Cardiac muscle cell (in vitro differentiated cells and primary cell): ENCODE results near the gene AGR3. TPM values are rescaled to one million over a fixed set of nuclear protein-coding genes. Genes with fewer than 3 reads are reported as not detected.
"Not testable (repeated sequence)": the region's sequence is repeated elsewhere in the genome, so short reads cannot be mapped to it uniquely, and the experiment has no call there.

Experiments
- DNase-seq, 2 donors: peaks; one replicate each; pipeline versions ENCODE4 v3.0.0 to v3.0.0-alpha.2; 2010 to 2017; ENCODE audit warnings: low read depth in 1 of 2, low spot score in 1 of 2
- H3K27ac ChIP-seq: fragments of 200-600 bp; sonication (generic); 2 replicates; pipeline ENCODE4 v1.5.1; 2016
- H3K27me3 ChIP-seq: fragments of 200-600 bp; sonication (generic); 2 replicates; pipeline ENCODE4 v1.6.0; 2016; ENCODE audit warnings: control low read depth
- H3K36me3 ChIP-seq: fragments of 200-600 bp; sonication (generic); 2 replicates; pipeline ENCODE4 v1.5.1; 2016; ENCODE audit warnings: control low read depth
- H3K4me1 ChIP-seq: fragments of 200-600 bp; sonication (generic); 2 replicates; pipeline ENCODE4 v1.8.1; 2017; ENCODE audit warnings: low read depth, mild to moderate bottlenecking, mixed run types
- H3K4me3 ChIP-seq: fragments of 200-600 bp; sonication (generic); 2 replicates; pipeline ENCODE4 v1.5.1; 2016; ENCODE audit warnings: mild to moderate bottlenecking
- H3K9me3 ChIP-seq: fragments of 200-600 bp; sonication (generic); 2 replicates; pipeline ENCODE4 v1.5.1; 2017; ENCODE audit warnings: low read depth, mild to moderate bottlenecking, control low read depth
- CTCF ChIP-seq: IDR thresholded peaks from 2 replicates; pipeline ENCODE4 v1.5.1; 2012; ENCODE audit warnings: low read depth, mild to moderate bottlenecking, low read length
- polyA plus RNA-seq: library from polyadenylated mRNA; unstranded; fragments of >200 nt; fragmentation: Nextera tagmentation; extraction: Ambion mirVana; gene quantifications from 2 replicates; pipeline ENCODE4 v1.2.1, GENCODE V29; 2016
- total RNA-seq: library from RNA; depleted of rRNA; stranded (reverse); fragments of >200 nt; gene quantifications from 2 replicates; pipeline ENCODE4 v1.2.3, GENCODE V29; 2016

Gene AGR3
- total and polyA plus RNA-seq, 2 experiments from 2014 or later, result not detected

- DNase-seq, result no peak
- H3K4me1 ChIP-seq, result no peaks in the 10 kb centered on the region
- H3K27me3 ChIP-seq, result no peaks in the 10 kb centered on the region
- H3K36me3 ChIP-seq, result no peaks in the 10 kb centered on the region
- TF ChIP-seq CTCF, result no peak
- H3K4me3 ChIP-seq, result no peak overlapping the region
- H3K9me3 ChIP-seq, result no peaks in the 10 kb centered on the region
- no peak overlapping the region for H3K27ac ChIP-seq
Observed at GRCh38 chr7:16883918-16884317, 2.1 kb upstream of the AGR3 start.

- TF ChIP-seq CTCF, result no peak
- no peak overlapping the region for H3K27ac ChIP-seq
- no peaks in the 10 kb centered on the region for H3K4me1 ChIP-seq
- no peaks in the 10 kb centered on the region for H3K27me3 ChIP-seq
- H3K4me3 ChIP-seq, result no peak overlapping the region
- H3K36me3 ChIP-seq, result no peaks in the 10 kb centered on the region
- DNase-seq, result no peak
- no peaks in the 10 kb centered on the region for H3K9me3 ChIP-seq
Observed at GRCh38 chr7:16880554-16880953, 1.2 kb downstream of the AGR3 start.

GRCh38 chr7:16879181-16879580, 2.6 kb downstream of the AGR3 start:
- H3K27me3 ChIP-seq, result no peaks in the 10 kb centered on the region

GRCh38 chr7:16875861-16876260, 5.9 kb downstream of the AGR3 start:
- Histone ChIP-seq H3K4me3 (no peak overlapping the region), H3K4me1 (no peaks in the 10 kb centered on the region), H3K27ac (no peak overlapping the region), H3K27me3 (no peaks in the 10 kb centered on the region), H3K9me3 (no peaks in the 10 kb centered on the region), H3K36me3 (no peaks in the 10 kb centered on the region)
- TF ChIP-seq CTCF, result no peak
- DNase-seq, result no peak

More at GRCh38 chr7:16879181-16879580, 2.6 kb downstream of the AGR3 start:
- no peak for TF ChIP-seq CTCF
- no peak for DNase-seq
- H3K4me1 ChIP-seq, result no peaks in the 10 kb centered on the region
- H3K36me3 ChIP-seq, result no peaks in the 10 kb centered on the region
- no peak overlapping the region for H3K4me3 ChIP-seq
- H3K9me3 ChIP-seq, result no peaks in the 10 kb centered on the region
- H3K27ac ChIP-seq, result no peak overlapping the region

- TF ChIP-seq CTCF, result no peak
- Histone ChIP-seq H3K36me3 (no peaks in the 10 kb centered on the region), H3K9me3 (no peaks in the 10 kb centered on the region), H3K4me3 (no peak overlapping the region), H3K27ac (no peak overlapping the region), H3K27me3 (no peaks in the 10 kb centered on the region), H3K4me1 (no peaks in the 10 kb centered on the region)
- DNase-seq, result no peak
Observed at GRCh38 chr7:16874066-16874465, 7.7 kb downstream of the AGR3 start.

- peaks cover 4% of the 10 kb centered on the region for H3K4me1 ChIP-seq
- no peaks in the 10 kb centered on the region for H3K27me3 ChIP-seq
- H3K27ac ChIP-seq, result no peak overlapping the region
- no peaks in the 10 kb centered on the region for H3K9me3 ChIP-seq
- TF ChIP-seq CTCF, result no peak
- H3K4me3 ChIP-seq, result no peak overlapping the region
- DNase-seq, result no peak
- H3K36me3 ChIP-seq, result no peaks in the 10 kb centered on the region
Observed at GRCh38 chr7:16867328-16867727, 14.5 kb downstream of the AGR3 start.

GRCh38 chr7:16853189-16853588, 28.6 kb downstream of the AGR3 start:
- not testable (repeated sequence) for H3K4me1 ChIP-seq, H3K27me3 ChIP-seq, H3K27ac ChIP-seq, H3K9me3 ChIP-seq, DNase-seq, H3K36me3 ChIP-seq, H3K4me3 ChIP-seq
